HG03064 (cell line): ENCODE results near the gene KIAA1549.

Experiments used
- ATAC-seq: cut with Tn5 transposase; IDR thresholded peaks from one replicate; pipeline ENCODE4 v1.9.1; 2021; ENCODE audit warnings: low read depth; ENCODE audit not compliant: unreplicated experiment

KIAA1549 gene

GRCh38 chr7:138913783-138914182 is 67.4 kb downstream of the KIAA1549 start:
- ATAC-seq, result no peak

GRCh38 chr7:138911007-138911406 is 70.2 kb downstream of the KIAA1549 start:
- no peak for ATAC-seq

- no peak for ATAC-seq
These were observed 73.3 kb downstream of the KIAA1549 start for GRCh38 chr7:138907850-138908249.

GRCh38 chr7:138907201-138907847 is 73.9 kb downstream of the KIAA1549 start:
- ATAC-seq, result no peak

- ATAC-seq, result no peak
These were observed 77.2 kb downstream of the KIAA1549 start for GRCh38 chr7:138903859-138904435.

GRCh38 chr7:138903186-138903820 is 77.9 kb downstream of the KIAA1549 start:
- no peak for ATAC-seq

GRCh38 chr7:138902161-138902560 is 79.0 kb downstream of the KIAA1549 start:
- ATAC-seq, result no peak

- ATAC-seq, result no peak
These were observed 81.0 kb downstream of the KIAA1549 start for GRCh38 chr7:138900035-138900828.

GRCh38 chr7:138898802-138899201 is 82.4 kb downstream of the KIAA1549 start:
- no peak for ATAC-seq

- ATAC-seq, result no peak
These were observed 82.9 kb downstream of the KIAA1549 start for GRCh38 chr7:138898255-138898654.

GRCh38 chr7:138895679-138896078 is 85.5 kb downstream of the KIAA1549 start:
- no peak for ATAC-seq

GRCh38 chr7:138893258-138893657 is 87.9 kb downstream of the KIAA1549 start:
- ATAC-seq, result no peak

GRCh38 chr7:138892812-138893211 is 88.4 kb downstream of the KIAA1549 start:
- ATAC-seq, result no peak

- no peak for ATAC-seq
These were observed 89.1 kb downstream of the KIAA1549 start for GRCh38 chr7:138892006-138892630.

- no peak for ATAC-seq
These were observed 89.8 kb downstream of the KIAA1549 start for GRCh38 chr7:138891446-138891810.

- no peak for ATAC-seq
These were observed 90.4 kb downstream of the KIAA1549 start for GRCh38 chr7:138890499-138891445.

- no peak for ATAC-seq
These were observed 91.3 kb downstream of the KIAA1549 start for GRCh38 chr7:138889582-138890498.

- no peak for ATAC-seq
These were observed 93.1 kb downstream of the KIAA1549 start for GRCh38 chr7:138887872-138888656.
